ENCODE results near the gene MED27.

The MED27 gene

DNA sequence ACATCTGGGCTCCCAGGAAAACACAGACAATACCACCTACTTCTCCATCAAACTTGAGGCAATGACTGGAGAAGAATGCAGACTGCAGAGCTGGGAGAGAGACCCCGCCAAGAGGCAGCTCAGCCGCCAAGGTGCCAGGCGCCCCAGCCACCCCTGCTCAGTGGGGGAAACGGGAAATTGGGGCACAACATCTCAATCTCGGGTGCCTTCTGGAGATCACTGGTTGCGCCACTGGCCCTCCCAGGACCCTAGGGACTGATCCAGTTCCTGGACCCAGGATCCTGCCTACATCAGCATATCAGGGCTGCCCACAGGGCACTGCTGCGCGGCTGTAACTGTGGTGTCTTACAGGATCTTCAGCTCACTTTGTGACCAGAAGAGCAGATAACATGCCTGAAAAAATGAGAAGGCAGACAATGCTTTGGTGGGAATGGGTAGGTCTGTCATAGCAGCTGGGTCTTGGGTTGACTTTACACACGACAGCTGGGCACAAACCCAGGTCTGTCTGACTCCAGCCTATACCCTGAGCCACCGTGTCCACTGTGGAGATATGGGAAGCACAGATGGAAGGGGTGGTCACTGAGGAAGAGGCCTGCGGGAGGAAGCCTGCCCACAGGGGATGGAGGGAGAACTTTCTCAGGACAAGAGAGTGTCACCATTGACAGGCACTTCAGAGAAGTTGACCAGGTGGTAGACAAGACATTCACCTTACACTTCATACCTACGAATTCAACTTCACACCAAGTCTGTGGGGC, 204.6 kb downstream of the MED27 start:
- no peak for DNase-seq

DNA sequence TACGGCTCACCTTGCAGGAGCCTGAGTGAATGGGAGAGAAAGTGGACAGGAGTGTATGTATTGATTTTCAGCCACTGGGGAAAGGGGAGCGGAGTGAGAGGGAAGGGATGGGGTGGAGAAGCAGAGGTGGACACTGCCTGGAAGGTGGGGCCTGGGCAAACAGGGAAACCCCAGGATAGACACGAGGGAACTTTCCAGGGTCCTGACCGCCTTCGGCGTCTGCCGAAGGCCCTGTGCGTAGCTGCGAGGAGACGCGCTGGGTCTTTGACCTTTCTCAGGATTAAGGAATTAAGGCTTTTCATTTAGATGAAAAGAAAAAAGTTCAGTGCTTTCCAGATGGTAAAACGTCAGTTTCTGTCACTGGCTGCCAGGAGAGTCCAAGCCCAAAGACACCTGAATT, 205.2 kb downstream of the MED27 start:
- DNase-seq: no peak

GRCh38 chr9:131873891-131874440, 205.7 kb downstream of the MED27 start:
- no peak for DNase-seq

DNA sequence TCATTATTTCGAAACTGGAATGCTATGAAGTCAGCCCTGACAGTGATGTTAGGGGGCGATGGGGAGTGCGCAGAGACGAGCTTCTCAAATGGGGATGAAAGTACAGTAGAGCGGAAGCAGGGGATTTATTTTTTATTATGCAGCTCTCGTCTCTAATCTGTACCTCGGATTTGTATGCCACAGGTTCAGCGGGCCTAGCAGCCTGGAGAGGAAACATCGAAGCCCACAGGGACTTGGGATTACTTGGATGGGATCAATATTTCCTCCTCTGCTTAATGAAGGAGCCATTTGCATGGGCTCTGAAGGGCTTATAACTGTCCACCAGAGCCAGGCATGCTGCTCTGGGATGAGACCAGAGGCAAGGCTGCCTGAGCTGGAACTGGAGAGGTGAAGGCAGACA, 206.3 kb downstream of the MED27 start:
- DNase-seq: no peak

- no peak for DNase-seq
Measured at GRCh38 chr9:131872702-131873101, 207.0 kb downstream of the MED27 start.

DNA sequence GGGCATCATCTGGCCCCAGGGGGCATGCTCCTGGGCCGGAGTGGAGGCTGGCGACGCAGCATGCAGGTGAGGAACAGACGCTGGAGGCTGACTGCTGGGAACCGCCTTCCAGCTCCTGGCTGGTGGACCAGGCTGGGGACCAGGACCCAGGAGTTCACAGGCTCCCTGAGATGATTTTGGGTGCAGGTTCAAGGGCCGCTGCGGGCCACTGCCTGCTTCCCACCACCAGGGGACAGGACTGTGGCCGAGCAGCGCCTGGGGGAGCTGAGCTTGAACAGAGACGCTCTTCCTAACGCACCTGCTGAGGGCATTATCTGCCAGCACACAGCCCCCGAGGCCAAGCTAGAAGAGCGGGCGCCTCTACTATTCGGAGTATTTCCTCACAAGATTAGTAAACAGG, 207.7 kb downstream of the MED27 start:
- DNase-seq: no peak

- DNase-seq: no peak
Measured at GRCh38 chr9:131870156-131870555, 209.5 kb downstream of the MED27 start.

- DNase-seq: no peak
Measured at GRCh38 chr9:131869348-131869747, 210.3 kb downstream of the MED27 start.

DNA sequence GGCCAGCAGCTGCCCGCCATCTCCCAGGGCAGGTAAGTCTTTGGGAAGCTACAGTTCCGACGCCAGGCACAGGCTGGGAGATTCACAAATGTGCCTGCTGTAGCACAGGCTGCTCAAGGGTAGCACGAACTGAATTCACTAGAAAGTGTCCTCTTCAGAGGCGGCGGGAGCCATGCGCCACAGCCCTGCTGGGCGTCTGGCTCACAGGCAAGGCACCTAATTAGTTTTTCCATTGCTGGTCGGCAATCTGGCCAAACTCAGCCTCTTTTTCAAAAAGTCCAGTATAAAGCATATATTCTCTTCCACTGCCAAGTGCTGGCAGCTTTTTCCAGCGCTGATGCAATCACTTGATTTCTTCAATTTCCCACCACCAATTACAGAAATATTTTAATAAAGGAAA, 210.9 kb downstream of the MED27 start:
- DNase-seq: no peak

DNA sequence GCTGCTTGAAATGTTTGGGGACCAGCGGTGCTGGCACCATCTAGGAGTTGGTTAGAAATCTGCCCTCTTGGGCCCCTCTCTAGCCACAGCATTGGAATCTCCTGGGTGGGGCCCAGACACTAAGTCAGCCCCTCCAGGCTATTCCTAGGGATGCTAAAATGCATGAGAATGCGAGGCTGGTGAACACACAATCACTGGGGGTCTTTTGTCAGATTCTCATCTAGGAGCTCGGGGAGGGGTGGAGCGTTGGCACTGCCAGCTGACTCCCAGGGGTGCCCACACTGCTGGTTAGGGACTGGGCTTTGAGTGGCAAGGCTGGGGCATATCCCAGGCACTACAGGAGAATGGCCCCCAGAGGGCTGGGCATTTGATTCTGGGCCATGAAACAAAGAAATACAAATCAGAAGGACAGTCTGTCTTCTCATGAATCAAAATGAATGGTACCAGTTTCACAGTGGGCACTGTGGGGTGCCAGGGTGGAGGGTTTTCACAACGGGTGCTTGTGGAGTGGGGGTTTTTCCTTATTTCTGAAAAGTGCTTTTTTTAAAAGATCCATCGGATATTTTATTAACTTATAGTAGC, 212.0 kb downstream of the MED27 start:
- DNase-seq: no peak

- no peak for DNase-seq
Measured at GRCh38 chr9:131865446-131866195, 214.0 kb downstream of the MED27 start.

DNA sequence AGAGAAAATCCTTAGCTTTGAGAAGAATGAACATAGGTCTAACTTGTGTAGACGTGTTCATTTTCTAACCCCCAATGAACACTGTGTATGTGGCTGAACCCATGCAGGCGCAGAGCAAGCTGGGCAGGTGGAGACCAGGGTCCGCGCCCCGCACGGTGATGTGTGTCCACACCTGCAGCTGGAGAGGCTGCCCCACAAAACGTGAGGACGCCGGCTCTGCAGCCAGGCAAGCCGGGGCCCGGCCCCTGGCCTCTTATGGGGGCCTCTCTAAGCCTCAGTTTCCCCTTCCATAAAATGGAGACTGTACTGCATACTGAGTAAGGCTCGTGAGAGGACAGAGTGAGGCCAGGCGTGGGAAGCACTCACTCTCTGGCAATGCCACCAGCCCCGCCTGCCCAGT, 215.1 kb downstream of the MED27 start:
- no peak for DNase-seq

- DNase-seq: no peak
Measured at GRCh38 chr9:131863306-131863896, 216.3 kb downstream of the MED27 start.

GRCh38 chr9:131862261-131862660, 217.4 kb downstream of the MED27 start:
- no peak for DNase-seq

GRCh38 chr9:131860430-131860829, 219.2 kb downstream of the MED27 start:
- no peak for DNase-seq

DNA sequence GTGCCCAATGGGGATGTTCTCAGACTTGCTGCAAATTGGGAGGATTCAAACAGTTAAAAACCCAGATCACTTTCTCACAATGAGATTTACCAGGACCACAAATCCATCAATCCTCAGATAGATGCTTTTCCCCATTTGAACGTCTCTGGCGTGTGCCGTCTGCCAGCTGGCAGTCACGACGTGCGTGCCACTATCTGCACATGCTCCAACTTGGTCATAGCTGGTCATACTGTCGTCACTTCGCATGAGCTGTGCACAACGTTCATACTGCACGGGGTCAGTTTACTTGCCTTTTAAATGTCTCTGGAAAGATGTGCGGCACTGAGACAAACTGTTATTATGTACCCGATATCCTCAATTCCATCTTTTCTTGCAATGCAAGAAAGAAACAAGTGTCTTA, 221.5 kb downstream of the MED27 start:
- no peak for DNase-seq

- no peak for DNase-seq
Measured at GRCh38 chr9:131856105-131856504, 223.6 kb downstream of the MED27 start.

- no peak for DNase-seq
Measured at GRCh38 chr9:131854896-131855613, 224.6 kb downstream of the MED27 start.

- DNase-seq: no peak
Measured at GRCh38 chr9:131854334-131854733, 225.3 kb downstream of the MED27 start.

- DNase-seq: peak in 1 of 2 experiments; percentile 42
Measured at GRCh38 chr9:131853434-131853833, 226.2 kb downstream of the MED27 start.

- no peak for DNase-seq
Measured at GRCh38 chr9:131851414-131851813, 228.3 kb downstream of the MED27 start.

- no peak for DNase-seq
Measured at GRCh38 chr9:131849391-131849790, 230.3 kb downstream of the MED27 start.
